Lower leg skin (tissue), 3 donors: ENCODE measurements around the gene ZNF783.

Source experiments
- CTCF ChIP-seq, 3 donors: fragments of 450-650 bp; IDR thresholded peaks; one replicate each; pipeline ENCODE4 v1.5.1; 2016; ENCODE audit warnings: antibody characterized with exemption in 3 of 3, mild to moderate bottlenecking in 3 of 3, moderate library complexity in 2 of 3
- POLR2A ChIP-seq, 2 donors: fragments of 450-650 bp; IDR thresholded peaks; one replicate each; pipeline ENCODE4 v1.6.1; 2016 to 2017; ENCODE audit warnings: antibody characterized with exemption in 2 of 2, mild to moderate bottlenecking in 1 of 2, moderate library complexity in 1 of 2

GRCh38 chr7:149293338-149293737, 31.3 kb downstream of the ZNF783 start:
- TF ChIP-seq CTCF (IDR thresholded peaks at IDR 0.05) (no peak), POLR2A (IDR thresholded peaks at IDR 0.05) (no peak)
